Loucy (cell line): ENCODE measurements around the gene IL12A.

ENCODE experiments used
- EZH2phosphoT487 ChIP-seq: fragments of 200-600 bp; IDR thresholded peaks from 2 replicates; pipeline ENCODE4 v1.6.1; 2018; ENCODE audit warnings: antibody characterized with exemption, mild to moderate bottlenecking, moderate library complexity, borderline replicate concordance
- TF ChIP-seq, protein P1 (sequence below): fragments of 200-600 bp; sonication (generic); conservative IDR thresholded peaks from 2 replicates; pipeline ENCODE4 v1.5.1; 2014; ENCODE audit warnings: mild to moderate bottlenecking, antibody characterized with exemption, low read length

DNA sequence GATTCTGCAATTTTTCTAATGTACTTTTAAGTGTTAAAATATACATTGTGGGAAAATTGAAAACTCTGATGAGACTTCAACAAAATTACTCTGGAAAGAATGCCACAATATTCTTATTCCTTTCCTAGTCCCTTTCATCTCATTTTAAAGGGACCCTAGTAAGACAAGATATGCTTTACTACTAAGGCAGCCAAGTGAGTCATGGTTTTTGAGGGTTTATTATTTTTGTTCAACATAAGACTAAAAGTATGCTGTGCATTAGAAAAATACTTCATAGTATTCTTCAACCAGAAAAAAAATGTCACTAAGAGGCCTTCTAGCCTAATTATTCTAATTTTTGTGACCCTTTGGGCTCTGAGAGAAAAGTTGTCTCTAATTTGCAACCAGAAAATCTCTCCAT lies 7.4 kb downstream of the IL12A start:
- TF ChIP-seq, protein P1, sequence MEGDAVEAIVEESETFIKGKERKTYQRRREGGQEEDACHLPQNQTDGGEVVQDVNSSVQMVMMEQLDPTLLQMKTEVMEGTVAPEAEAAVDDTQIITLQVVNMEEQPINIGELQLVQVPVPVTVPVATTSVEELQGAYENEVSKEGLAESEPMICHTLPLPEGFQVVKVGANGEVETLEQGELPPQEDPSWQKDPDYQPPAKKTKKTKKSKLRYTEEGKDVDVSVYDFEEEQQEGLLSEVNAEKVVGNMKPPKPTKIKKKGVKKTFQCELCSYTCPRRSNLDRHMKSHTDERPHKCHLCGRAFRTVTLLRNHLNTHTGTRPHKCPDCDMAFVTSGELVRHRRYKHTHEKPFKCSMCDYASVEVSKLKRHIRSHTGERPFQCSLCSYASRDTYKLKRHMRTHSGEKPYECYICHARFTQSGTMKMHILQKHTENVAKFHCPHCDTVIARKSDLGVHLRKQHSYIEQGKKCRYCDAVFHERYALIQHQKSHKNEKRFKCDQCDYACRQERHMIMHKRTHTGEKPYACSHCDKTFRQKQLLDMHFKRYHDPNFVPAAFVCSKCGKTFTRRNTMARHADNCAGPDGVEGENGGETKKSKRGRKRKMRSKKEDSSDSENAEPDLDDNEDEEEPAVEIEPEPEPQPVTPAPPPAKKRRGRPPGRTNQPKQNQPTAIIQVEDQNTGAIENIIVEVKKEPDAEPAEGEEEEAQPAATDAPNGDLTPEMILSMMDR: no peak
- no peak for TF ChIP-seq EZH2phosphoT487
